ENCODE measurements around the gene GRIP1.

The GRIP1 gene

GRCh38 chr12:66637699-66638301 is 41.1 kb downstream of the GRIP1 start:
- DNase-seq = no peak

DNA sequence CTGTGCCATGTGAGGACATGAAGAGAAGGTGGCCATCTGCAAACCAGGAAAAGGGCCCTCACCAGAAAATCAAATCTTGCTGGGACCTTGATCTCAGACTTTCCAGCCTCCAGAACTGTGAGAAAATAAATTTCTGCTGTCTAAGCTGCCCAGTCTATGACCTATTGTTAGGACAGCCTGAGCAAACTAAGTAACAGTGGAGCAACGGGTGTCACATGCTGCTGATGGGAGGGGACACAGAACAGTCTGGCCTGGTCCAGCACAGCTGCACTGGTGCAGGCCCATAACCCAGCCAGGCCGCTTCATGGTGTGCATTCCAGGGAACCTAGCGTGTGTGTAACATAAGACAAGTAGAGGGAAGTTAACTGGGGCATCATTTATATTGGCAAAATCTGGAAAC is 42.1 kb downstream of the GRIP1 start:
- no peak for DNase-seq

GRCh38 chr12:66633676-66634075 is 45.2 kb downstream of the GRIP1 start:
- DNase-seq = no peak

DNA sequence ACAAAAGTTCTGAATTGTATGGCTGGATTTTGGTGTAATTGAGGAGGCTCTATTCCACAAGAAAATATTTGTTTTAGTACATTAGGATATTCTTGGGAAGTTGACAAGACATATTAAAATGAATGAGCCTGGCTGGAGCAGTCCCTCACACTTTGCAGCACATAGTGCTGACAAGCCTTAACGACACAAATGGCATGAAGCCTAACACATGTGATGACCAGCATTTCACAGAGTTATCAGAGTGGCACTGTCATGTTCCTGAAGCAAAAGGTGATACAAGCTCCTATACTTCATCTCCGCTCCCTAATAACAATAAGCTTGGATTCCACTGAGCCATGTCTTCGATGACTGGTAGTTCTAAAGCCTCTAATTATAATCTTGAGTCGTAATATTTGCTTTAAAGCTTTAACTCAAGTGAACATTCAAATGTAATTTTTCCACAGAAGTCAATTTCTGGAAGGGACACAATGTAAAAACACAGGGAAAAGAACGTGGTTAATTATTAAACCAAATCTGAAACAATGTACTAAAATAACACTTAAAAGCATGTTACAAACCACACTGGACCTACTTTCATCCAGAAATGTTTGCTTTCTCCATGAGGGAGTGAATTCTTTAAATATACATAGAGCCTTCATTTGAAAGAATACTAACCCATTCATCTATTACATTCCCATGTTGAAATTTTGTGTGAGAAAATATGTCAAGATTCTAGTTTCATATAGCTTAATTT is 49.6 kb downstream of the GRIP1 start:
- DNase-seq = no peak

- no peak for DNase-seq
Observed at GRCh38 chr12:66627988-66628317, 50.9 kb downstream of the GRIP1 start.

- DNase-seq = no peak
Observed at GRCh38 chr12:66627270-66627987, 51.4 kb downstream of the GRIP1 start.

- no peak for DNase-seq
Observed at GRCh38 chr12:66624806-66625205, 54.1 kb downstream of the GRIP1 start.

DNA sequence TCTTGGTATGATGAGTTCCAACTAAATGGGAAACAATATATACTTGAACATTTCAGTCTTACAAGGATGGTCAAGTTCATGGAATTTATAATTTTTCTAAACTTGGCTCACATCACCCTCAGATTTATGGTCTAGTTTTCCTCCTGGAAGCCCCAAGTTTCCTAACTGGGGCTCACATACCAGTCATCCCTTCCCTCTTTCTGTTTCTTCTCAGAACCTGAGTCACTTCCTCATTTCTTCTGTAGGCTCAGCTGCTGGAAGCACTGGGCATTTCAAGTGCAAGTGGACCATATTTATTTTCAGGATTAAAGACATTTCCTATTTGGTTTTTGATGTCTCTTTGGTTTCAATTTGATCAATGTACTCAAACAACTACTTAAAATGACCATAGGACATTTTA is 55.4 kb downstream of the GRIP1 start:
- DNase-seq = no peak

DNA sequence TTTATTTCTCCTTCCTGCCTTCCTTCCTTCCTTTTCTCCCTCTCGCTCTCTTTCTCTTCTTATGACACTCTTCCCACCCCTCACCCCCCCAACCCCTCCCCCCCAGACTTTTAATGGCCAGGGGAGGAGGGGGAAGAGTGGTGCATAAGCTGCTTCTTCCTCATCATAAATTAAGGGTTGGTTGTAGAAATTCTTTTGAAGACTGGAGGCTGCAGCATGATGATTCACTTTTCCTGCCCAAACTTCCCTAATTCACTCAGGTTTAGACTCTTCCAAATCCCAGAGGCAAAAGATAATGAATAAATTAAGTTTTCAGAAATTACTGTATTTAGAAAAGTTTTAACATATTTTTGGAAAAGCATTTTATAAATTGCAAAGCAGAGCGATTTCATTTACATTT is 58.2 kb downstream of the GRIP1 start:
- DNase-seq = no peak

DNA sequence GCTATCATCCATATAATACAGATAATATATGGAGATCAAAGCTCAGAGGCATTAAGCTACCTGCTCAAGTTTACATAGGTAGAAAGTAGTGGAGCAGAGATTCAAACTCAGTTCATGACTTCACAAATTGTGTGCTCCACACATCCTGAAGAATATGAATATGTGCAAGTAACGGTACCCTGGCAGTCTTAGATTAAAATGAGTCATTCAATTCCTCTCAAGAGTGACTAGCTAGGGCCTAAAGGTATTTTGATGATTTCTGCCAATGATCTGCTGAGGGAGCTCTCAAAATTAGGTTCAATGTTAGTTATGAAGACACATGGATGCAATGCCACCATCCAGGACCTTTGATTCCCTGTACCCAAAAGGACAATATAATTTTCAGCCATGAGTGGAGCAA is 58.9 kb downstream of the GRIP1 start:
- DNase-seq = no peak

DNA sequence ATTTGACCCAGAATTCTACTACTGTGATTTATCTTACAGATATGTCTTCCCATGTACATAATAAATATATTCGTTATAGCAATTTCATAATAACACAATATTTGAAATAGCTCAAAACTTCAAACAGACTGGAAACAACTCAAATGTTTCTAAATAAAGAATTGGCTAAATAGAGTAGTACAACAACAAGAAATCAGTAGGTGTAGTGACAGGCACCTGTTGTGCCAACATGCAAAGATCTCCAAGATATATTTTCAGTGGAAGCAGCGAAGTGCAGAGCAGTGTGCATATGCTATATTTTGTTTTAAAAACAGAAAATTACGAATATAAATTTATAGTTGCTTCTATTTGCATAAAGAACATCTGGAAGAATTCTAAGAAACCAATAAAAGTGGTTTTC is 60.9 kb downstream of the GRIP1 start:
- no peak for DNase-seq

DNA sequence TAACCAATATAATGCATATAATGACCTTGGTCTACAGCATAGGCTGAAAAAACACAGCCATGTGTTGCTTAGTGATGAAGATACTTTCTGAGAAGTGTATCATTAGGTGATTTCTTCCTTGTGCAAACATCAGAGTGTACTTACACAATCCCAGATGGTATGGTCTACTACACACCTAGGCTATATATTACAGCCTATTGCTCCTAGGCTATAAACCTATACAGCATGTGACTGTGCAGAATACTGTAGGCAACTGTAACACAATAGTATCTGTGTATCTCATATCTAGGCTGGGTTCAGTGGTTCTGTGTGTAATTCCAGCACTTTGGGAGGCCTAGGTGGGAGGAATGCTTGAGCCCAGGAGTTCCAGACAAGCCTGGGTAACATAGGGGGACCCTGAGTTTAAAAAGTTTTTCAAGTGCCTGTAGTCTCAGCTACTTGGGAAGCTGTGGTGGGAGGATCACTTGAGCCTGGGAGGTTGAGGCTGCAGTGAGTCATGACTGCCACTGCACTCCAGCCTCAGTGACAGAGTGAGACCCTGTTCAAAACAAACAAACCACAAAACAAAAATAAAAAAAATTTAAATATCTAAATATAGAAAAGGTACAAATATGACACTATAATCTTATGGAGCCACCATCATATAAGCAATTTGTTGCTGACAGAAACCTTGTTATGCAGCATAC is 66.6 kb downstream of the GRIP1 start:
- no peak for DNase-seq

DNA sequence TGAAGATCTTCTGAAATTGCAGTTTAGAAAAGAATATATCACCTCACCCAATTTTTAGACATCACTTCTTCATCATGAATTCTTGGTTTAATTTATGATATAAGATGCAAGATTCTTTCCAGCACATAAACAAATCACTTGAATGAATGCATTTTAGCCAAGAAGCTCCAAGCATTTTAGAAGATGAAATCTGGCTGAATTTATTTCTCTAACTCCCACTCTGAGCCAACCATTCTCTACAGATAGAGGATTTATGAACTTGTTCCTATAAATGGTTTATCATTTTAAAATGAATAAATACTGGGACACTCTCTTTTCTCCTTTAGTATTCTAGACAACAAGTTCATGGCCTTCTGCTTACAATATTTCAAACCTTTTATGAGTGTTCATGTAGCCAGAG is 71.7 kb downstream of the GRIP1 start:
- DNase-seq = no peak

GRCh38 chr12:66605293-66605692 is 73.6 kb downstream of the GRIP1 start:
- DNase-seq = no peak

GRCh38 chr12:66603981-66604479 is 74.8 kb downstream of the GRIP1 start:
- no peak for DNase-seq

GRCh38 chr12:66603461-66603860 is 75.4 kb downstream of the GRIP1 start:
- no peak for DNase-seq

DNA sequence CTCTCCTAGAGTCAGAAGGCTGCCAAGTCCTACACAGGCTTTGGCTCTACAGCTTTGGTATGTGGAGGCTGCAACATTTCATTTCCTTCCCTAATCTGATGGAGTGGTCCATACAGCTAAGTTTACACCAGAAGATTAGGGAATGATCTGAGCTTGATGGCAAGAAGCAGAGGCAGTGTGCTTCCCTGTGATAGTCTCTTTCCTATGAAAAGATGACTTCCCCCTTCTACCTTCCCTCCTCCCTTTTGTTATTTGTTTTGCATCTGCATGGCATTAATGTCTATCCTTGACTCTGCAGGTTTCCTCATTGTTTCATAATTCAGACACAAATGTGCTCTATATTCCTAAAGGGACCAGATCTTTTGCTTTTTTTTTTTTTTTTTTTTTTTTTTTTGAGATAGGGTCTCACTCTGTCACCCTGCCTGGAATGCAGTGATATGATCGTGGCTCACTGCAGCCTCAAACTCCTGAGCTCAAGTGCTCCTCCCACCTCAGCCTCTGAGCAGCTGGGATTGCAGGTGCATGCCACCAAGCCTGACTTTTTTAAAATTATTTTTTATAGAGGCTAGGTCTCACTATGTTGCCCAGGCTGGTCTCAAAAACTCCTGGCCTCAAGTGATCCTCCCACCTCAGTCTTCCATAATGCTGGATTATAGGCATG is 76.3 kb downstream of the GRIP1 start:
- no peak for DNase-seq

GRCh38 chr12:66600903-66601302 is 78.0 kb downstream of the GRIP1 start:
- no peak for DNase-seq

DNA sequence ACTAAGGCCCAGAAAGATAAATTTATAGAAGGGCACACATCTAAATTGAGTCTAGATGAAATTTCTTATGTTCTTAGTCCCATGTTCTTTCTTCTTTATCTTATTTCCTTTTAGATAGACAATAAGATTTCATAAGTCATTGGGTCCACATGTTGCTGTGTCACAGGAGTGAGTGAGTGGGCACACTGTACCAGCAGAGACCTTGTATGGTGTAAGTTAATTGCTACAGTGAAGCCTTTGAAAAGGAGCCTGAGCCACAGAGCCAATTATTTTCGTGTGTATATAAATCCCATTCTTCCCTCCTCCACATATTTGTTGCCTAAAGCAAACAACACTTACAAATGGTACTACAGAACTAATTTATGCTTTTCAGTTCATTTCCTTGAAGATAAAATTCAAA is 79.1 kb downstream of the GRIP1 start:
- no peak for DNase-seq

GRCh38 chr12:66598608-66599007 is 80.3 kb downstream of the GRIP1 start:
- no peak for DNase-seq

DNA sequence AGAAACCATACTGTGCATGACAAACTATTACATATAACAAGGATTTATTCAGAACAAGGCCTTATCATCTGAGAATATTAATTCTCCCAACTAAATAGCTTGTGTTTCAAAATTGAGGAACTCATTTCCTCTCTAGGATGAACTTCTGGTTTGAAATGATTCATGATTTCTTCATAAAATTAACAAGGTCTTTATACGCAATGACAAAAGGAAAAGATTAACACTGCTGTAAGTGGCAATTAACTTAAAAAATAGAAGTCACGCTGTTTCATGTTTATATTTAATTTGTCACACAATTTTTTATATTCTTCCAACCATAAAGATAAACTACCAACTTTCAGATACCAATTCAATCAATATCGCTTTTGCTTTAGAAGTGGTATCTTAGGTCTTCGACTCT is 80.8 kb downstream of the GRIP1 start:
- DNase-seq = no peak

GRCh38 chr12:66596199-66596598 is 82.7 kb downstream of the GRIP1 start:
- DNase-seq = no peak

DNA sequence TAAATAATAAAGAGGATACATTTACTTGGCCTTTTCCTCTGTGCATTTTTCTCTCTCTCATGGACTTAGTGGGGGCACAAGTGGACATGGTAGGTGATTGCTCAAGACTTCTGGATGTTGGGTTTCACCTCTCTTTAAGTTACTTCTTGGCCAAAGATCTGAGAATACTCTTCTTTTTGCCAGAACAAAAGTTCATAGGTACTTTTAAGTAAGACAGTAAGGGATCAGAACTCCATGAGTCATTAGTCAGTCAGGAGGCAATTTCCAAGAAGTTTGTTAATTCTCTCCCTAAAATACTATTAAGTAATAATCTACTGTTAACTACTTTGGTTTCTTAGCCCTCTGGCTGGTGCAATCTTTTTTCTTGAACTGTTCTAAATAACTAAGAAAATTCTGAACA is 84.2 kb downstream of the GRIP1 start:
- DNase-seq = no peak
